DND-41 (cell line): Measurements from ENCODE around the gene TCEANC2.

ENCODE experiments used
- ATAC-seq: fragments of 200-7000 bp; cut with Tn5 transposase; 3 replicates; pipeline ENCODE4 v1.9.1; 2021; ENCODE audit warnings: low read depth; ENCODE audit not compliant: insufficient read depth
- DNase-seq: peaks from one replicate; pipeline ENCODE4 v3.0.0-alpha.2; 2020
- H2AFZ ChIP-seq: 2 replicates; pipeline ENCODE4 v1.6.0; 2012; ENCODE audit warnings: low read depth, low read length
- H3K27ac ChIP-seq: 2 replicates; pipeline ENCODE4 v1.5.1; 2012; ENCODE audit warnings: low read length, inconsistent platforms
- H3K27me3 ChIP-seq: fragments of 200-600 bp; sonication (generic); 2 replicates; pipeline ENCODE4 v1.6.0; 2012; ENCODE audit warnings: low read length, mild to moderate bottlenecking, inconsistent platforms; ENCODE audit not compliant: insufficient read depth, poor library complexity
- H3K36me3 ChIP-seq: 2 replicates; pipeline ENCODE4 v1.5.1; 2012; ENCODE audit warnings: low read length, inconsistent platforms; ENCODE audit not compliant: insufficient read depth
- H3K4me1 ChIP-seq: 2 replicates; pipeline ENCODE4 v1.5.1; 2012; ENCODE audit warnings: mild to moderate bottlenecking, low read length; ENCODE audit not compliant: insufficient read depth
- H3K4me2 ChIP-seq: 2 replicates; pipeline ENCODE4 v1.6.0; 2012; ENCODE audit warnings: mild to moderate bottlenecking, moderate library complexity, low read length, inconsistent platforms; ENCODE audit not compliant: insufficient read depth
- H3K4me3 ChIP-seq, 2 experiments: fragments of 200-600 bp in 1 of 2; shearing (Covaris generic) in 1 of 2; 2 replicates each; pipeline ENCODE4 v1.5.1; 2012 to 2016; ENCODE audit warnings: inconsistent platforms in 2 of 2, low read length in 2 of 2, mild to moderate bottlenecking in 2 of 2, low read depth in 1 of 2, moderate library complexity in 1 of 2
- H3K79me2 ChIP-seq: 2 replicates; pipeline ENCODE4 v1.6.0; 2012; ENCODE audit warnings: low read length, inconsistent platforms; ENCODE audit not compliant: insufficient read depth
- H3K9ac ChIP-seq: 2 replicates; pipeline ENCODE4 v1.6.0; 2012; ENCODE audit warnings: low read depth, mild to moderate bottlenecking, inconsistent platforms, low read length, moderate library complexity
- H3K9me3 ChIP-seq: 2 replicates; pipeline ENCODE4 v1.5.1; 2012; ENCODE audit warnings: low read length, moderate library complexity, mild to moderate bottlenecking, inconsistent platforms; ENCODE audit not compliant: insufficient read depth, severe bottlenecking
- H4K20me1 ChIP-seq: 2 replicates; pipeline ENCODE4 v1.6.0; 2012; ENCODE audit warnings: low read length; ENCODE audit not compliant: insufficient read depth
- EZH2 ChIP-seq: IDR thresholded peaks from 3 replicates; pipeline ENCODE4 v1.6.1; 2012; ENCODE audit warnings: borderline replicate concordance, low read depth, mild to moderate bottlenecking, moderate library complexity, low read length, inconsistent platforms; ENCODE audit not compliant: severe bottlenecking
- TF ChIP-seq, protein P1 (sequence below): IDR thresholded peaks from 2 replicates; pipeline ENCODE4 v1.5.1; 2012; ENCODE audit warnings: borderline replicate concordance, low read length, moderate library complexity, mild to moderate bottlenecking; ENCODE audit not compliant: poor library complexity, severe bottlenecking; ENCODE audit errors: extremely low read depth

The TCEANC2 gene

DNA sequence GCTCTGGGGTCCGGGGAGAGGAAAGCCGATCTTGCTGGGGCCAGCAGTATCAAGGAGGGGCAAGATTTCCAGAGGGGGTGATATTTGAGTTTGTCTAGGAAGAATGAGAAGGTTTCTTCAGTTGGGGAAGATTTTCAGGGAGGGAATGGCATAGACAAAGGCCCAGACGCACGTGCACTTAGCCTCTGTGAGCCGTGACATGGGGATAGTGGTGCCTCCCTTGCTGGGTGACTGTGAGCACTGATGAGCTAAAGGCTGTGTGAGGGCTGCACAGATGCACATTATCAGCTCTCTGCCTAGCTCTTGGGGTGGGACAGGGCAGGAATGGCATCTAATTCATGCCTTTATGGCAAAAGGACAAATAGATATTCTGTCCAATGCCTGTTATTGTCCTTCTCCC, 97.6 kb downstream of the TCEANC2 start:
- no peak for ATAC-seq
- no peaks in the 10 kb centered on the region for H3K4me1 ChIP-seq
- DNase-seq, result no peak
- no peak overlapping the region for H3K4me2 ChIP-seq
- no peak overlapping the region for H3K9ac ChIP-seq
- no peaks in the 10 kb centered on the region for H4K20me1 ChIP-seq
- no peaks in the 10 kb centered on the region for H3K36me3 ChIP-seq
- no peak overlapping the region for H2AFZ ChIP-seq
- no peaks in the 10 kb centered on the region for H3K27me3 ChIP-seq
- H3K79me2 ChIP-seq, result no peaks in the 10 kb centered on the region
- no peaks in the 10 kb centered on the region for H3K9me3 ChIP-seq
- TF ChIP-seq EZH2, result no peak
- TF ChIP-seq, protein P1, sequence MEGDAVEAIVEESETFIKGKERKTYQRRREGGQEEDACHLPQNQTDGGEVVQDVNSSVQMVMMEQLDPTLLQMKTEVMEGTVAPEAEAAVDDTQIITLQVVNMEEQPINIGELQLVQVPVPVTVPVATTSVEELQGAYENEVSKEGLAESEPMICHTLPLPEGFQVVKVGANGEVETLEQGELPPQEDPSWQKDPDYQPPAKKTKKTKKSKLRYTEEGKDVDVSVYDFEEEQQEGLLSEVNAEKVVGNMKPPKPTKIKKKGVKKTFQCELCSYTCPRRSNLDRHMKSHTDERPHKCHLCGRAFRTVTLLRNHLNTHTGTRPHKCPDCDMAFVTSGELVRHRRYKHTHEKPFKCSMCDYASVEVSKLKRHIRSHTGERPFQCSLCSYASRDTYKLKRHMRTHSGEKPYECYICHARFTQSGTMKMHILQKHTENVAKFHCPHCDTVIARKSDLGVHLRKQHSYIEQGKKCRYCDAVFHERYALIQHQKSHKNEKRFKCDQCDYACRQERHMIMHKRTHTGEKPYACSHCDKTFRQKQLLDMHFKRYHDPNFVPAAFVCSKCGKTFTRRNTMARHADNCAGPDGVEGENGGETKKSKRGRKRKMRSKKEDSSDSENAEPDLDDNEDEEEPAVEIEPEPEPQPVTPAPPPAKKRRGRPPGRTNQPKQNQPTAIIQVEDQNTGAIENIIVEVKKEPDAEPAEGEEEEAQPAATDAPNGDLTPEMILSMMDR, result no peak
- H3K4me3 ChIP-seq, result no peak overlapping the region
- no peak overlapping the region for H3K27ac ChIP-seq

DNA sequence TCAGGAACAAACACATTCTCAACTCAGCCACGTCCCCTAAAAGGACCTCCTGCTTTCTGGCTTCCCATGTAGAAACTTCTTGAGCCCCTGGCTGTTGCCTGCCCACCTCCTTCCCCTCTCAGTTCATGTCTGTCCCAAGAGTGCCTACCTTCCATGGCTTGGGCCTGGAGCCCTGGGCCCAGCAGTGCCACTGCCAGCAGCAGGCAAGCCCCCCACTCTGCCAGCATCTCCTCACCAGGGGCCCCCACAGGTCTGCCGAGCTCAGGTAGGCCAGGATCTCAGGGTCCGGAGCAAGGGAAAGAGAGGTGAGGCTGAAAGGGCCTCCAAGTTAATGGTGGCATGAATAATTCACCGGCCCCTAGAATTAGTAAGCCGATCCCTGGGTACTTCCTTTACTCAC, 99.3 kb downstream of the TCEANC2 start, which contains the start of gene CDCP2:
Gene CDCP2, minus strand, starts transcription at position 305 of the 400 bp plus-strand sequence. Its CDS starts 78 bp downstream, at position 227.
- Histone ChIP-seq H2AFZ (no peak within 1 kb of the TSS), H3K4me1 (no peaks in the 10 kb centered on the region), H3K4me3 (no peak within 1 kb of the TSS), H3K36me3 (no peaks in the 10 kb centered on the region), H3K27ac (no peak within 1 kb of the TSS), H3K9me3 (no peaks in the 10 kb centered on the region), H4K20me1 (no peaks in the 10 kb centered on the region), H3K9ac (no peak within 1 kb of the TSS), H3K27me3 (no peaks in the 10 kb centered on the region), H3K4me2 (no peak within 1 kb of the TSS), H3K79me2 (no peaks in the 10 kb centered on the region)
- no peak for TF ChIP-seq EZH2
- TF ChIP-seq, protein P1, result no peak
- ATAC-seq (no peak), DNase-seq (no peak)

DNA sequence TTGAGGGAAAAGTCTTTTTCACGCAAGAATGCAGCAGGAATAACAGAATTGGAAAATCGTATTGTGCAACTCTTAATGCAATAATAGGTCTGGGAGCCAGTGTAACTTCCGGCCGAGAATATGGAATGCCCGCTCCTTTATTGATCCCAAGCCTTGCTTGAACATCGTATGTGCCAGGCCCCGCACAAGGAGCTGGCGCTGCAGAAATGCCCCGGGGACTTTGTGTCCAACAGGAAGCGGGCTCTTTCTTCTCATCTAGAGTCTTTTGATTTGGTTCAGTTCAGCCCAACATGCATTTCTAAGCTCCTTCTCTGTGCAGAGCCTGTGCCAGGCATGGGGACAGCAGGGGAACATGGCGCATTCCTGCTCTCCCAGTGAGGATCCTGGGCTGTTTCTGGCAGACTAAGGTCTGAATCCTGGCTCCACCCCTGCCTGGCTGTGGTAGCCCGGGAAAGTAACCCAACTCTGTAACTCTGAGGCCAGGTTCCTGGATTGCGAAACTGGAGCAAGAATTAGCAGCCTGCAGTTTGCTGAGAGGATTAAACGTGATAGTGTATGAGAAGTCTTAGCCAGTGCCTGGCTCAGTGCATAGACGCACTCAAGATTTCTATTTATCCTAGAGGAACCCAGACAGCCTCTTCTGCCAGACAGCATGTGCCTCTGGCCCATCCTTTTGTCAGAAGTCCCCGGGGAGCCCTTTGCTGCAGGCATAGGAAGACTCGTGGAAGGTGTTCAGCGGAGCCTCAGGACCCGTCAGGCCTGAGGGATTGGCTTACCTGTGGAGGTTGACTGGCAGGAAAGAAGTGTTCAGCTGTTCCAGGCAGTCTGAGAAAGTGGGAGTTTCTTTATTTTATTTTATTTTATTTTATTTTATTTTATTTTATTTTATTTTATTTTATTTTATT, 100.4 kb downstream of the TCEANC2 start:
- DNase-seq, result no peak

More for the DNA sequence above, 100.4 kb downstream of the TCEANC2 start:
- H2AFZ ChIP-seq, result no peak overlapping the region
- H3K9me3 ChIP-seq, result no peaks in the 10 kb centered on the region
- H3K36me3 ChIP-seq, result no peaks in the 10 kb centered on the region
- no peak overlapping the region for H3K4me3 ChIP-seq
- TF ChIP-seq, protein P1, result no peak
- no peak for TF ChIP-seq EZH2
- no peak for ATAC-seq
- no peaks in the 10 kb centered on the region for H4K20me1 ChIP-seq
- no peak overlapping the region for H3K27ac ChIP-seq
- H3K27me3 ChIP-seq, result no peaks in the 10 kb centered on the region
- no peaks in the 10 kb centered on the region for H3K4me1 ChIP-seq
- H3K4me2 ChIP-seq, result no peak overlapping the region
- no peaks in the 10 kb centered on the region for H3K79me2 ChIP-seq
- no peak overlapping the region for H3K9ac ChIP-seq
